Measurements from ENCODE around the gene PPIL1. TPM values are rescaled to one million over a fixed set of nuclear protein-coding genes. Genes with fewer than 3 reads are reported as not detected.

Gene PPIL1
- total RNA-seq, 4 donors from 2014 or later: 22.8 to 36.0 (median 27.5) TPM

- H3K4me1 ChIP-seq: no peaks in the 10 kb centered on the region
- peak in 1 of 2 donors; percentile 49 for DNase-seq
- H3K27me3 ChIP-seq: no peaks in the 10 kb centered on the region
- intact Hi-C loops (cut with DNase I; ENCODE audit: low total_unique reads): no loop called here
- TF ChIP-seq POLR2A (IDR thresholded peaks at IDR 0.05) (peak in 1 of 2 donors; percentile 9), CTCF (IDR thresholded peaks at IDR 0.05) (no peak)
- no peak overlapping the region for H3K4me3 ChIP-seq
- no peaks in the 10 kb centered on the region for H3K36me3 ChIP-seq
- no peaks in the 10 kb centered on the region for H3K9me3 ChIP-seq
- H3K27ac ChIP-seq: peak overlapping the region; percentile 30 to 67
Measured at GRCh38 chr6:36822506-36823269, 51.9 kb downstream of the PPIL1 start.

- TF ChIP-seq CTCF (IDR thresholded peaks at IDR 0.05): no peak
- TF ChIP-seq POLR2A (IDR thresholded peaks at IDR 0.05): no peak
- intact Hi-C loops (cut with DNase I; ENCODE audit: low total_unique reads): no loop called here
- Histone ChIP-seq H3K9me3 (no peaks in the 10 kb centered on the region), H3K36me3 (no peaks in the 10 kb centered on the region), H3K4me1 (no peaks in the 10 kb centered on the region), H3K27ac (peak overlapping the region in 1 of 2 donors; percentile 55), H3K4me3 (no peak overlapping the region), H3K27me3 (no peaks in the 10 kb centered on the region)
- no peak for DNase-seq
Measured at GRCh38 chr6:36821581-36822335, 52.8 kb downstream of the PPIL1 start.

GRCh38 chr6:36820700-36821580, 53.7 kb downstream of the PPIL1 start:
- no peaks in the 10 kb centered on the region for H3K36me3 ChIP-seq
- TF ChIP-seq CTCF (IDR thresholded peaks at IDR 0.05): no peak
- no peak for TF ChIP-seq POLR2A (IDR thresholded peaks at IDR 0.05)
- no peaks in the 10 kb centered on the region for H3K27me3 ChIP-seq
- H3K4me1 ChIP-seq: no peaks in the 10 kb centered on the region
- intact Hi-C loops (cut with DNase I; ENCODE audit: low total_unique reads): no loop called here
- no peak for DNase-seq
- H3K27ac ChIP-seq: peak overlapping the region in 1 of 2 donors; percentile 55
- H3K4me3 ChIP-seq: no peak overlapping the region
- no peaks in the 10 kb centered on the region for H3K9me3 ChIP-seq

- H3K9me3 ChIP-seq: no peaks in the 10 kb centered on the region
- TF ChIP-seq CTCF (IDR thresholded peaks at IDR 0.05): no peak
- TF ChIP-seq POLR2A (IDR thresholded peaks at IDR 0.05): no peak
- no peaks in the 10 kb centered on the region for H3K27me3 ChIP-seq
- no peak overlapping the region for H3K4me3 ChIP-seq
- H3K27ac ChIP-seq: no peak overlapping the region
- H3K4me1 ChIP-seq: no peaks in the 10 kb centered on the region
- no peak for DNase-seq
- intact Hi-C loops (cut with DNase I; ENCODE audit: low total_unique reads): no loop called here
- H3K36me3 ChIP-seq: no peaks in the 10 kb centered on the region
Measured at GRCh38 chr6:36818756-36819155, 55.8 kb downstream of the PPIL1 start.
